ENCODE results near the gene SLC39A2.
"Not testable (repeated sequence)": the region's sequence is repeated elsewhere in the genome, so short reads cannot be mapped to it uniquely, and the experiment has no call there.

Gene SLC39A2

DNA sequence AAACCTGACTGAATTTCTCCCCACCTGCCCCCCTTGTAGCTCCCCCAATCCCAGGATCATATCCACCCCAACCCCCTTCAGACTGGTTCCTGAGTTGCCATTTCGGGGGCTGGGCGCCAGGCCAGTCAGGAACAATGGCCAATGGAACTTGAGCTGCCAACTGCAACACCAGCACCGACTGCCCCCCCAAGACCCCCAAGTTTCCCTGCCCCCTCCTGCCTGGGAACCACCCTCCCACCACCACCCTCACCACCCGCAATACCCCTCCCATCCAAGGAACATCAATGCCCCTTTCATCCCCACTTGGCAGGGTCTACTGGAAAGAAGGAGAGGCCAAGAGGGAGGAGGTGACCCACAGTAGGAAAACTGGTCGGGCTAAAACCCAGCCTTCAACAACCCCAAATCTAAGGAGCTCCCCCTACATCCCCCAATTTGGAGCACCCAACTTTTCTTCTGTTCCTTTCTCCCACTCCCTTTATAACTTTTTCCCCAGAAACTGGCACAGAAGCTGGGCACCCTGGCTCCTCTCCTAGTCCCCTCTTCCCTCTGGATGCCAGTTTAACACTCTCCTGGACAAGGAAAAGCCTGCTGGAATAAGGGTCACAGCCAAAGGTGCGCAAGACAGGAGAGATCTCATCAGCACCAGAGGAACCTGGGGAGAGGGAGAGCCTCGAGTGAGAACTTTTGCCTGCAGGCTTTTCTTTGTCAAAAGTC lies 27.3 kb downstream of the SLC39A2 start:
- no peak for DNase-seq

DNA sequence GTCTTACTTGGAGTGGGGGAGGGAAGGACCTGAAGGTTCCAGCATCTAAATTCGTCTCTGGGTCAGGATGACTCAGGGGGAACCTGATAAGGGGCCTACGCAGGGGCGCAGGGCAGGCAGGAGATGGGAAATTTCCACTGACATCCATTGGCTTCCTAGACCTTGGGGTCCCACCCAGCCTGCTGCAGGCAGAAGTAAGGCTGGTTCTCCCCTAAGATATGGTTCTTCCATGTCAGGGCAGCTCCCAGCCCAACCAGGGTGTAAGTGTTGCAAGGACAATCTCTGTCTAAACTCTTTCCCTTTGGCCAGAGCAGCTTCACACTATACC lies 27.9 kb downstream of the SLC39A2 start:
- no peak for DNase-seq

DNA sequence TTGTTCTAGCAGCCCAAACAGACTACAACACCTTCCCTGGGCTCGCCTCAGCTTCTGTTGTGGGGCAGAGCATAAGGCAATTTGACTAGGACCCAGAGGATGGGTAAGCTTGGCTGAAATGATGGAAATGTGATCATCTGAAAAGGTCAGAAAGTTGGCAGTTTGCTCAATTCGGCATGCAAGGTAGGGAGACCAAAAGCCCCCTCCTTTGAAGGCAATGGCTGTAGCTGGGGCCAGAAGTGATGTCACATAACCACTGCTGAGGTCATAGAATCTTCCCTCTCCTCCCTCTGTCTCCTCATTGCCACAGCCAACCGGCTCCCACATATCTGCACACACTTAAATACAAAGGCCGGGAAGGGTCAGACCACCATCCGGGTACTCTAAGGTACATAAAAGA lies 30.8 kb downstream of the SLC39A2 start, which contains the start of gene TPPP2:
TSS of gene TPPP2 (plus strand) at position 301 of the 400 bp plus-strand sequence. CDS start 365 bp downstream, outside the sequence.
- DNase-seq, result no peak

DNA sequence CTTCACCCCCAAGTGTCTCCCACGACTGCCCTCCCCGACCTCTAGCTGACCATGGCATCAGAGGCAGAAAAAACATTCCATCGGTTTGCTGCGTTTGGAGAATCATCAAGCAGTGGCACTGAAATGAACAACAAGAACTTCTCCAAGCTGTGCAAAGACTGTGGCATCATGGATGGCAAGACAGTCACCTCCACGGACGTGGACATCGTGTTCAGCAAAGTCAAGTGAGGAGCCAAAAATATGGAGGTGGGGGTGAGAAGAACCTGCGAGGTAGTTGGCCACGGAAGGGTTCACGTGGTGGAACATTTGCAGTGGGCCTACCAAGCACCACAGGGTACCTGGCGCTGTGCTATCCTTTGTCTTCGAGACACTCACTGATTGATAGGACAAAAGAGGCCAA lies 31.4 kb downstream of the SLC39A2 start:
- DNase-seq, result no peak

DNA sequence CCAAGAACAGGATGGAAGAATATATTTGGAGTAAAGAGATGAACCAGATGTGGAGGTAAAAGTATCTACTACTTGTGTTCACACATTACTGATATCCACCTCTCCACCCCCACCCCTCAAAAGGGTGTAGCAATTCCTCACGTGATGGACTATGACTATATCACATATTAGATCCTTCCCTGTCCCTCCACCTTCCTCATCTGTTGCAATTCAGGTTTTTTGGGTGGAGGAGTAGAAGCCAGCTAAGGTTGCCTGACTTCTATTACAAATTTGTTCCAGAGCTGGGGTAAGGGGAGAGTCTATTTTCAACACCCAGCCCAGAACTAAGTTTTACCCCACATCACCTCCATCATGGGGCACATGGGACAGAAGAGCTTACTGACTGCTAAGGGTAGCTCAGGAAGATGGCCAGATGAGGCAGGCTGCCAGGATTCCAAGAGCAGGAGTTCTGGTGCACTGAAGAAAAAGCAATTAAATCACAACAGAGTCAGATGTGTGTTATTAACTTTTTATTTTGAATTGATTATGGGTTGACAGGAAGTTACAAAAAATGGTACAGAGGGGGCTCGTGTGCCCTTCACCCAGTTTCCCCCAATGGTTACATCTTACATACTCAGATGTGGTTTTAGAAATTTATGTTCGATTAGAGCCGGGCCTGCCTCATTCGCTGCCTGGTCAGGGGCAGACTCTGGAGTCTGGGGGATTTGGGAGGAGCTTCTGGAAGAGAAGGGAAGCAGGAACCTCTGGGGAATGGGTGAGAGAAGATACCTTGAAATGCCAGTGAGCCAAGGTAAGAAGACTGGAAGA lies 33.4 kb downstream of the SLC39A2 start:
- no peak for DNase-seq

DNA sequence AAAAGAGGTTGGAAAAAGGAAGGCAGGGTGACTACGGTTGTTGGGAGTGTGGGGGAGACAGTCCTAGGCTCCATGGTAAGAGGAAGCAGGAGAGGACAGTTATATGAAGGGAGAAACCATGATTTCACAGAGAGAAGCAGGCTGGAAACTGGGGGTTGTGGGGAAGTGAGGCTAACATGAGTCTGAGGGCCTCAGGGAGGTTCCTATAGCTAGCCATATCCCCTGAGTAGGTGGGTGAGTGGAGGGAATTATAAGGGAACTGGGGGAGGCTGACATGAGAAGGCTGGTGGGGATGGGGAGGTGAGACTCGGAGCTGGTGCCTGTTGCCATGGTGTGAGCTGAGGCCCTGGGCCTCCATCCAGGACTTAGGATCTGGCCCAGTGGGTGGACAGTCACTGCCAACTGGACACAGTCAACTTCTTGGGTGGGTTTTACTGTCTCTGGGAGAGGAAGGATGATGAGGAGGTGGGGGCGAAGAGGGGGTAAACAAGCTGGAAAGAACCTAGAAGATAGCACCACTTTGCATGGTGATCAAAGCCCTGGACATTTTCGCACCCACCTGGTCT lies 34.1 kb downstream of the SLC39A2 start:
- DNase-seq, result no peak

DNA sequence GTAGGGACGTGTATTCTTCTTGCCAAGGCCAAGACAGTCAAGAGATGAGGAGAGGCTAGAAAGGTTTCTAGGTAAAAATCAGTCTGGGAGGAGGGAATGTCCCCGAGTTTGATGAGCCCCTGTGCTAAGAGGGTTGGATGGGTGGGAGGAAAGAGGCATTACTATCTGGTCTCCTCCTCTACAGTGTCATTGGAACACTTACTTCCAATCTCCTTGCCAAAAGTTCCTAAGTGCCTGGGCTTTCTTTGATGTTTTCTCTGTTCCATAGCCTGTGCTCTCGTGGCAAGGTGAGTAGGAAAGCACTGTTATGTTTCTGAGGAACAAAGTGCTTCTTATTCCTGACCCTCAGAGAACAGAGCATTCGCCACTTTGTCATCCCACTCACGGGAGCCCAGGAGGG lies 35.6 kb downstream of the SLC39A2 start, which contains the start of gene RNASE13:
TSS of gene RNASE13 (minus strand) at position 101 of the 400 bp plus-strand sequence. CDS start 519 bp downstream, outside the sequence.
- no peak for DNase-seq

DNA sequence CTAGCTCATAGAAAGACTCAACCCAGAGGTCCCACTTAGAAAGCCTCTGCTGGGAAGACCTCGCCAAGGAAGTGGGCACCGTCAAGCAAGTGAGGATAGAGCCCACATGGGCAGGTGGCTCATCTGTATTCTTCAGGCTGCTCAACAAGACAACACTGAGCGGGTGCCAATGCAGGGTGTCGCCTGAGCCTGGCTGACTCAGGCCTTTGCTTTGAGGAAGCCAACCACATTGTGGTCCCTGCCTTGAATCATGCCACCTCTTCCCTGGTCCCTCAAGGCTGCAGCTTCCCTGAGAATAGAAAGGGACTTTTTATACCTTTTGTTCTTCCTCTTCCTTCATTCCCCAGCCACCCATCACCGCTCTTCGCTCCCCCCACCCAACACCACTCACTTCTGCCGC lies 37.7 kb downstream of the SLC39A2 start:
- no peak for DNase-seq

DNA sequence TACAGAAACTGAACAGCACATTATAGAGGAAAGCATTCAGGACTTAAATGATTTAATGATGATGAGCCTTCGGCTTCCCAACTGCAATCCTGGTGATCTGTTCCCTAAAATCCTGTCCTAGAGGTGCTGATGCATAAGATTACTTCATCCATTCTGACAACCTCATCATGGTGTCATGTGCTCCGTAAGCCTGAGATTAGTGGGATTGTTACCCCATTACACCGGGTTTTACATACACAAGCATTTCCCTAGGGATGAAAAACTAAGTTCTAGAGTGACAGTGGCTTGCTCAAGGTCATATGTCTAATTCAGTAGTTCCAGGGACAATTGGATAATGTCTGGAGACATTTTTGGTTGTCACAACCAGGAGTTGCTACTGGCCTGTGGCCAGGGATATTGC lies 38.1 kb downstream of the SLC39A2 start:
- DNase-seq, result no peak

DNA sequence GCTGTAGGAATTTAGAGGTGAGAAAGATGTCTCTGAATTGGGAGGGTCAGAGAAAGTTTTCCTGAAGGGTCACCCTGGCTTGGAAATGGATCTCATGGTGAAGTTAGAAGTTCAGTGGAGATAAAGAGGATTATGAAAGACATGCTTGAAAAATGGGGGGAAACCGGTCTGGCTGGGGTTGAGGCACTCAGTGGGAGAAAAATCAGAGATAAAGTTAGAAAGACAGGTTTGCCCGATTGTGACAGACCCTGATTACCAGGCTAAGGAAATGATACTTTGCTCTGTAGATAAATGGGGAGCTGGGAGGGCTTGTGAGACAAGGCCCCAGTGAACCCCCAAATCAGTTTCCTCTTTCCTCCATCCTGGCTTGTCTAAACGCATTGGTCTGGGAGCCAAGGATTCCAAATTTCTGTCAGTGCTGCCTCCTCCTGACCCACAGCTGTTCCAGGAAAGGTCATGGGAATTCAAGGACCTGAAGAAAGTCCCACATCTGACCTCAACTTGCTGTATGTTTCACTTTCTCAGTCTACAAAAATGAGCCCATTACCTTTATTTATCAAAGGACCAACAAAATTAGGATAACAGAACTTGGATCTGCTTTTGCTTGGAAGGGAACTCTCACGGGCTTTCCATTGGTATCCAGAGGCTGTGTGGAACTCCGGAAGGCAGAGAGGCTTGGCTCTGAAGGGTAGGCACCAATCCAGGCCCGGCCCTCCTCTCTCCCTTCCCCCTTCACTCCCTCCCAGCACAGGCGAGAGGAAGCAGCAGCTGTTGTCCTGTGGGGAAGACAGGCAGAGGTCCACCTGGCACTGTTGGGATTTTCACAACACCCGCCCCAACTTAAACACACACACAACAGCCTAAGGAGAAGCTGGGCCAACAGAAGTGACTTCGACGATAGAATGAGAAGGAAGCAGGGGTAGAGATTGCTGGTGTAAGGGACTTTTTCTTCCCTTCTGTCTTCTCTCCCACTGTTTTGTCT lies 39.6 kb downstream of the SLC39A2 start:
- DNase-seq, result no peak

DNA sequence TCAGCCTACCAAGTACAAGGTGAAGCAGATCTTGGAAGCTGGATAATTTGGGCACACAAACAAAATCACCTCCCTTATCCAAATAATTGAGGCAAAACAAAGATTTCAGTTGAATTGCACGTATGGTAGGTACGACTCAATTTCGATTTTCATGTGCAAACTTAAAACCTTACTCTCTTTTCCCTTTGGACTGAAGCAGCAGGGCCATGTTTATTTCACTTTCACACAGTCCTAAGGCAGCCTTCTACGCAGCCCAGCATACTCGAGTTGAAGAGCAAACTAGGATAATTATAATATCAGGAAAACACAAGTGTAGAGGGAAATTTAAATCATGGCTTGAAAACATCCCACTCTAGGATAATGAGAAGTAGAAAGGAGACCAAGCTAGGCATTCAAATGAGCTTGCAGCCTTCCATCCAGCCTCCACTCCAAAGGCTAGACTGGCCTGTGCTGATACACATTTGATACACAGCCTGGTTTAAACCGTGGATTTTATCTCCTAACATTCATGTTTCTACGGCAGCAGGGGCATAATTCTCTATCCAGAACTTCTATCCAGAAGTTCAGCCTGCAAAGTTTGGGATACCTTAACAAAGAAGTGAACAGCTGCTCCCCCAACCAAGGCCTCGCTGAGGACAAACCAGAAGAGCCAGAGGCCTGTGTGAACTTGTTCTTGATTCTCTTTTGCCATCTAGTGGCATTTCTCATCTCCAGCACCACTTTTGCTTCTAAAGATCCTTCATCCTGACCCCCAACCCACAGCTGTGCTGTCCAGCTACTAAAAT lies 40.7 kb downstream of the SLC39A2 start:
- DNase-seq, result peak; percentile 67

DNA sequence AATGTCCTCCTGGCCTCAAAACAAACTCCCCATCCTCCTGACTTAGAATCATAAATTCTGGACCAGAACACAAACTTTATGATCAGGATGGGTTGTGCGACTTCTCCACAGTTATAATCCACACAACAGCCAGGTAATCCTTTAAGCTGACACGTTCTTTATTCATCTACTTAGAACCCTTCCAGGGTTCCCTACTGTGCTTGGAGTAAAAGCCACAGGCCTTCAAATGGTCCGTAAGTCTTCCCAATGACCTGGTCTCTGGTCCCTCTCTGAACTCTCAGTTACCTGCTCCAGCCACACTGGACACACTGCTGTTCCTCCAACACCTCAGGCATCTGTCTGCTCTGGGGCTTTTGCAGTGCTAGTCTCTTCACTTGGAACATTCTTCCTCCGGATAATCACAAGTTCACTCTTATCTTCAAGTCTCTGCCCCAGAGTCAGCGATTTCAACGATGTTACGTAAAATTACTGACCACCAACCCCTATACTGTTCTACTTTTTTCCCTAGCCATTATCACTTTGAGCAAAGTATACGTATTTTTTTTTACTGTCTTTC lies 41.4 kb downstream of the SLC39A2 start:
- no peak for DNase-seq

DNA sequence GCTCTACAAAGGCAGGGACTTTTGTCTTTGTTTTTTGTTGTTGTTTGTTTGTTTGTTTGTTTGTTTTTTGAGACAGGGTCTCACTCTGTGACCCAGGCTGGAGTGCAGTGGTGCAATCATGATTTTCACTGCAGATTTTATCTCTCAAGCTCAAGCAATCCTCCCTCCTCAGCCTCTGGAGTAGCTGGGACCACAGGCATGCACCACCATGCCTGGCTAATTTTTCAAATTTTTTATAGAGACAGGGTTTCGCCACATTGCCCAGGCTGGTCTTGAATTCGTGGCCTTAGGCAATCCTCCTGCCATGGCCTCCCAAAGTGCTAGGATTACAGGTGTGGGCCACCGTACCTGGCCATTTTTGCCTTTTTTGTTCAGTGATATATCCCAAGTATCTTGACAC lies 41.8 kb downstream of the SLC39A2 start:
- not testable (repeated sequence) for DNase-seq

DNA sequence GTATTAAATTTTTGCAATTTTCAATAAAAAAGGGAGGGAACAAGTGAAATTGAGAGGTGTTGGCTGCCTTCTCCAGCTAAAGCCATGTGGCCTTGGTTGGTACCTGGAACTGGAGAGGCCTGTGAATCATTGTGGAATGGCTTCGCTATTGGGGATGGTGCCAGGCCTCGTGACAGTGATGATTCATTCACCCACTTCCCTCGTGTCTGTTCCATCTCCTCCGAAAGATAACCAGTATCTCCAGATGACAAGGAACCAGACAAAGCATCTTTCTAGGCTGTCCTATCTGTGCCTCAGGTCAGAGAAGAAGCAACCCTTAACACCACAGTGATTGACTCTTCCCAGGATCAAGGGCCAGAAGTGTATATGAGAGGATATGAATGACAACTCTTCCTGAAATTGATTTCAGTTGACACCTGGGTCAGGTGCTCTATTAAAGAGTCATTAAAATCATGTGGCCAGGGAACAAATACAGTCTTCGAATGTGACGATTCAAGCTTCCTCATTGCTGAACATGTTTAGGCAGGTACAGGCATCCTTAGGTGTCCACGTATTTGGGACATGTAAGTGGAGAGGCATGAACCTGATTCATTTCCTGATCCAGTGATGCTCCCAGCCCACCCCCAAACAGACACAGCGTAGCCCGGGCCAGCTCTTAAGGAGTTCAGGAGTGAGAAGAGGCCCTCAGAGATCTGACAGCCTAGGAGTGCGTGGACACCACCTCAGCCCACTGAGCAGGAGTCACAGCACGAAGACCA lies 42.8 kb downstream of the SLC39A2 start, which contains the start of gene RNASE7:
TSS of gene RNASE7 (plus strand) at position 687 of the 758 bp plus-strand sequence. CDS start 631 bp downstream, outside the sequence.
- DNase-seq, result peak; percentile 62

DNA sequence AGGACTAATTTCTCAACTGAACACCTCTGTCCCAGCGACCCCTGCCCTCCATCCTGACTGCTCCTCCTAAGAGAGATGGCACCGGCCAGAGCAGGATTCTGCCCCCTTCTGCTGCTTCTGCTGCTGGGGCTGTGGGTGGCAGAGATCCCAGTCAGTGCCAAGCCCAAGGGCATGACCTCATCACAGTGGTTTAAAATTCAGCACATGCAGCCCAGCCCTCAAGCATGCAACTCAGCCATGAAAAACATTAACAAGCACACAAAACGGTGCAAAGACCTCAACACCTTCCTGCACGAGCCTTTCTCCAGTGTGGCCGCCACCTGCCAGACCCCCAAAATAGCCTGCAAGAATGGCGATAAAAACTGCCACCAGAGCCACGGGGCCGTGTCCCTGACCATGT lies 43.8 kb downstream of the SLC39A2 start:
- DNase-seq, result no peak

DNA sequence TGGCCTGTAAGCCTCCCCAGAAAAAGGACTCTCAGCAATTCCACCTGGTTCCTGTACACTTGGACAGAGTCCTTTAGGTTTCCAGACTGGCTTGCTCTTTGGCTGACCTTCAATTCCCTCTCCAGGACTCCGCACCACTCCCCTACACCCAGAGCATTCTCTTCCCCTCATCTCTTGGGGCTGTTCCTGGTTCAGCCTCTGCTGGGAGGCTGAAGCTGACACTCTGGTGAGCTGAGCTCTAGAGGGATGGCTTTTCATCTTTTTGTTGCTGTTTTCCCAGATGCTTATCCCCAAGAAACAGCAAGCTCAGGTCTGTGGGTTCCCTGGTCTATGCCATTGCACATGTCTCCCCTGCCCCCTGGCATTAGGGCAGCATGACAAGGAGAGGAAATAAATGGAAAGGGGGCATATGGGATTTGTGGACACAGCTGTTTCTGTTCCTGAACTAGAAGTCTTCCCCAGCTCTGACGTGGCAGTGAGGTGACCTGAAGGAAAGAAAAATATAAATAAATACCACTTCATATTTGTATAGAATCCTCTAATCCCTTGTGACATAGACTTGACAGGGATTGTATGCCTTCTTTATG lies 44.4 kb downstream of the SLC39A2 start:
- no peak for DNase-seq

DNA sequence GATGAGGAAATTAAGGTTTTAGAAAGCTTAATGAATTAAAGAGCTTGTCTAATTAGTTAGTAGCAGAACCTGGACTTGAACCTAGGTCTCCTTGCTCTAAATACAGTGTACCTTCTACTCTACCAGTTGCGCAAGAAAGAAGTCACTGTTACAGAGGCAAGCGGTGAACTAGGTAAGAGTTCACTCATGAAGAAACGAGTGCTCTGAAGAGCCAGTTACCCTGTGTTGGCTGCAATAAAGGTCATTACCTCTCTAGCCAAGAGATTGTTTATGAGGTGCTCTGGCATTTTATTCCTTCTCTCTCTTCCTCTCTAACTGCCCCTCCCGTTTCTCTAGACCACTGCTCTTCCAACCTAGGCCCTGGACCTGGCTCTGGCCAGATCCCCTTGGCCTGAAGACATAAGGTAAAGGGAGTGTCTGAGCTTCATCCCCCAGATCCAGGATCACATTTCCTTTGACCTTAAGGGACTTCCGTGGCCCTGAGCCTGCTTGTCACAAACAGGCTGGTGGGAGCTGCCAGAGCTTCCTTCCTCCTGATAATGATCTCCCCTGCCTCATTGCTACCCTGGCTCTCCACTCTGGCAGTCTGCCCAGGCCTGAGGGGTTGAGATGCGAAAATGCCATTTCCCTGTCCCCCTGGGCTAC lies 45.0 kb downstream of the SLC39A2 start:
- DNase-seq, result peak; percentile 73

DNA sequence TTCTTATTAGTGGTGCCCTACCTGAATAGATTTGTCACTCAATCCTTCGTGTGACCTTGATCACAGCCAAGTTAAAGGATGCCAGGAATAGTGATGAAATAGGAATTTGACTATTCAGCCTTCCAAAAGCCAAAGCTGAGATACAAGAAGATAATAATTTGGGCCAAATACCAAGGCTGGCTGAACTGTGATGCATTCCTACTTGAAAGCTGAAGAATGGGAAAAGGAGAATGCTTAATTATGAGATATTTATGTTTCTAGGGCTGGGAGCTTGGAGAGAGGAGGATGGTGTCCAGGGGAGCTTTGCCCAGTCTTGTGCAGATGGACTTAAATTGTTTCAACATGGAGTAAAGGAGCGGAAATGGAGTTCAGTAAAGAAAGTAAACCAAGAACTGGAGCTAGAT lies 48.3 kb downstream of the SLC39A2 start:
- no peak for DNase-seq

DNA sequence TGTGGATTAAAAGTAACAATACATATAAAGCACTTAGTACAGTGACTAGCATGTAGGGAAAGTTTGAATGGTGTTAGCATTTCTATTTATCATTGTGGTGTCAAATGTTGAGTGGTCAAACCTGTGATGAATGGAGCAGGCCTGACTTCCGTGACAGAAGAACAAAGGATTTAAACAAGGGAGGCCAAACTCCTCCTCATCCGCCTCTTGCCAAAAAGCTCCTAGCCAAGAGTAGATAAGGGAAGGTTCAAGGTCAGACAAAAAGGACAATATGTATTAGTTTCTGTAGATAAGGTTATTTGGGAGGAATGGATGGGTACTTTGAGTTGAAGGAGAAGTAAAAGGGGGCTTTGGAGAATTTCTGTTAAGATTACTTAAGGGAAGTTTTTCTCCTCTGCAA lies 49.5 kb downstream of the SLC39A2 start:
- DNase-seq, result no peak

DNA sequence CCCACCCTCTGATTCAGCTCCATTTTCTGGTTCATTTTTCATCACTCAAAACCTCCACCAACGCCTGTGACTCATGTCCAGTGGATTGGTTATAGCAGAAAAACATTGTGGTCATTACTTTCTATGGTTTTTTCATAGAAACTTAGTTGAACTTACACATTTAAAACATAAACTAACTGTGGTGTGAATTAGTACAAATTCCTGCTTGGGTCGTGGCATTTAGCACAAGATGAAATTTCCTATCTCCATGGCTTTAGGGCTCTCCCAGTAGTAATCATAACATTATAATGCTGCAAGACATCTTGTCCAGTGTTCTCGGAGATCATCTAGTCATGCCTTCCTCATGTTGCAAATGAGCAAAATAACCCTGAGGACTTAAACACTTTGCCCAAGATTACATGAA lies 50.2 kb downstream of the SLC39A2 start:
- DNase-seq, result no peak

Data from hematopoietic multipotent progenitor cell treated with erythropoietin and hydrocortisone succinate and interleukin-3 and kit ligand, for 8 days (in vitro differentiated cells).